Rectal smooth muscle tissue (tissue), 1 donor: ENCODE data around the gene CYP26A1.
A peak's percentile ranks its signal among the peaks of the same experiment; 100 is the strongest.

ENCODE experiments used
- H3K27ac ChIP-seq: one replicate; pipeline ENCODE4 v1.7.0; 2013; ENCODE audit warnings: low read depth, low read length, inconsistent platforms
- H3K27me3 ChIP-seq: one replicate; pipeline ENCODE4 v1.7.0; 2013; ENCODE audit warnings: low read length; ENCODE audit not compliant: control insufficient read depth, insufficient read depth
- H3K36me3 ChIP-seq: one replicate; pipeline ENCODE4 v1.7.0; 2013; ENCODE audit warnings: low read length; ENCODE audit not compliant: control insufficient read depth, insufficient read depth
- H3K4me1 ChIP-seq: one replicate; pipeline ENCODE4 v1.7.0; 2013; ENCODE audit warnings: low read length; ENCODE audit not compliant: control insufficient read depth, insufficient read depth
- H3K4me3 ChIP-seq: one replicate; pipeline ENCODE4 v1.7.0; 2013; ENCODE audit warnings: low read length
- H3K9ac ChIP-seq: one replicate; pipeline ENCODE4 v1.7.0; 2013; ENCODE audit warnings: low read length

Gene CYP26A1, protein sequence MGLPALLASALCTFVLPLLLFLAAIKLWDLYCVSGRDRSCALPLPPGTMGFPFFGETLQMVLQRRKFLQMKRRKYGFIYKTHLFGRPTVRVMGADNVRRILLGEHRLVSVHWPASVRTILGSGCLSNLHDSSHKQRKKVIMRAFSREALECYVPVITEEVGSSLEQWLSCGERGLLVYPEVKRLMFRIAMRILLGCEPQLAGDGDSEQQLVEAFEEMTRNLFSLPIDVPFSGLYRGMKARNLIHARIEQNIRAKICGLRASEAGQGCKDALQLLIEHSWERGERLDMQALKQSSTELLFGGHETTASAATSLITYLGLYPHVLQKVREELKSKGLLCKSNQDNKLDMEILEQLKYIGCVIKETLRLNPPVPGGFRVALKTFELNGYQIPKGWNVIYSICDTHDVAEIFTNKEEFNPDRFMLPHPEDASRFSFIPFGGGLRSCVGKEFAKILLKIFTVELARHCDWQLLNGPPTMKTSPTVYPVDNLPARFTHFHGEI

DNA sequence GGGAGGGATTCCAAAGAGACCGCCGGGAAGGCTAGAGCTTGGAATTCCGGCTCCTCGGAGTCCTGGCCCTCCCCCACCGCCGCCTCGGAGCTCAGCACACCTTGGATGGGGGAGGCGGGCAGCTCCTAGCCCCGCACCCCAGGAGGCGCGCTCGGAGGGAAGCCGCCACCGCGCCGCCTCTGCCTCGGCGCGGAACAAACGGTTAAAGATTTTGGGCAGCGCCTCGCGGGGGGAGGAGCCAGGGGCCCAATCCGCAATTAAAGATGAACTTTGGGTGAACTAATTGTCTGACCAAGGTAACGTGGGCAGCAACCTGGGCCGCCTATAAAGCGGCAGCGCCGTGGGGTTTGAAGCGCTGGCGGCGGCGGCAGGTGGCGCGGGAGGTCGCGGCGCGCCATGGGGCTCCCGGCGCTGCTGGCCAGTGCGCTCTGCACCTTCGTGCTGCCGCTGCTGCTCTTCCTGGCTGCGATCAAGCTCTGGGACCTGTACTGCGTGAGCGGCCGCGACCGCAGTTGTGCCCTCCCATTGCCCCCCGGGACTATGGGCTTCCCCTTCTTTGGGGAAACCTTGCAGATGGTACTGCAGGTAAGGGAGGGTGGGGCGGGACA, at the start of gene CYP26A1:
TSS of gene CYP26A1 (plus strand) at position 355 of the 608 bp plus-strand sequence. CDS start at position 397, 42 bp downstream.
- H3K36me3 ChIP-seq: no peaks in the 10 kb centered on the region
- no peak within 1 kb of the TSS for H3K27ac ChIP-seq
- H3K27me3 ChIP-seq: peaks cover 41% of the 10 kb centered on the region
- H3K9ac ChIP-seq: no peak within 1 kb of the TSS
- no peaks in the 10 kb centered on the region for H3K4me1 ChIP-seq
- peak within 1 kb of the TSS; percentile 55 for H3K4me3 ChIP-seq

- H3K27me3 ChIP-seq: no peaks in the 10 kb centered on the region
- no peak overlapping the region for H3K9ac ChIP-seq
- H3K4me3 ChIP-seq: no peak overlapping the region
- H3K4me1 ChIP-seq: peaks cover 5% of the 10 kb centered on the region
- no peaks in the 10 kb centered on the region for H3K36me3 ChIP-seq
- H3K27ac ChIP-seq: no peak overlapping the region
Measured at GRCh38 chr10:93026072-93026471, 47.6 kb upstream of the CYP26A1 start.

GRCh38 chr10:93027508-93027907, 46.2 kb upstream of the CYP26A1 start:
- no peak overlapping the region for H3K4me3 ChIP-seq
- peaks cover 5% of the 10 kb centered on the region for H3K4me1 ChIP-seq
- H3K9ac ChIP-seq: no peak overlapping the region
- no peaks in the 10 kb centered on the region for H3K36me3 ChIP-seq
- H3K27me3 ChIP-seq: no peaks in the 10 kb centered on the region
- no peak overlapping the region for H3K27ac ChIP-seq

DNA sequence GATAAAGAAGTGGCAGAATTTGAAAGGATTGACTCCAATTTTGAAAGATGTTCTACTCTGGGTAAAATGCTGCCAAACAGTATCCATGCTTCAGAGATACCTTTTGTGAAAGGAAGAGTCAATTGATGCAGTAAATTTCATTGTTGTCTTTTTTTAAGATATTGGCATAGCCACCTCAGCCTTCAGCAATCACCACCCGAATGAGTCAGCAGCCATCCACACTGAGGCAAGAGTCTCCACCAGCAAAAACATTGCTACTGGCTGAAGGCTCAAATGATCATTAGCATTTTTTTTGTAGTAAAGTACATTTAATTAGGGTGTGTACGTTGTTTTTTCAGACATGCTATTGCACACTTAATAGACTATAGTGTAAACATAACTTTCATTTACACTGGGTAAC, 44.8 kb upstream of the CYP26A1 start:
- Histone ChIP-seq H3K9ac (no peak overlapping the region), H3K27me3 (no peaks in the 10 kb centered on the region), H3K27ac (no peak overlapping the region), H3K4me3 (no peak overlapping the region), H3K4me1 (peaks cover 7% of the 10 kb centered on the region), H3K36me3 (no peaks in the 10 kb centered on the region)

DNA sequence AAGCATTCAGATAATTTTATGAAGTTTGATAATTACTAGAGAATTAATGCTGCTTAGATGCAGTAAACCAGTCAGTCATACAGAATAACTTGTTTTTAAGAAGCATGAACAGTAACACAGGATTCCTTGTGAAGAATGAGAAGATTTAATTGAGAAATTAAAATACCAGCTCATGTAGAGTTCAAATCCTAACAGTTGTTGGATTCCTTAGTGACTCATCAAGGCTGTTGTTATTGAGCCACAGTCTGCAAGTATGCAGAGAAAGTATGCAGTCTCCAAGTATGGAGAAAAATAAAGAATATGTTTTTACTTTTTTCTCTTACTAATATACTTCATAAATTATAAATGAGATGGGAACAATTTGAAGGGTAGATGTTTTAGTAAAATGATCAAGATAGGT, 43.3 kb upstream of the CYP26A1 start:
- H3K4me1 ChIP-seq: peaks cover 7% of the 10 kb centered on the region
- H3K9ac ChIP-seq: no peak overlapping the region
- H3K27ac ChIP-seq: no peak overlapping the region
- no peak overlapping the region for H3K4me3 ChIP-seq
- H3K27me3 ChIP-seq: no peaks in the 10 kb centered on the region
- H3K36me3 ChIP-seq: no peaks in the 10 kb centered on the region

- H3K4me3 ChIP-seq: no peak overlapping the region
- no peak overlapping the region for H3K9ac ChIP-seq
- no peaks in the 10 kb centered on the region for H3K36me3 ChIP-seq
- H3K27me3 ChIP-seq: no peaks in the 10 kb centered on the region
- H3K4me1 ChIP-seq: peaks cover 7% of the 10 kb centered on the region
- H3K27ac ChIP-seq: no peak overlapping the region
Measured at GRCh38 chr10:93032105-93032808, 41.4 kb upstream of the CYP26A1 start.

GRCh38 chr10:93032809-93033137, 40.9 kb upstream of the CYP26A1 start:
- Histone ChIP-seq H3K27me3 (no peaks in the 10 kb centered on the region), H3K4me3 (no peak overlapping the region), H3K27ac (no peak overlapping the region), H3K36me3 (no peaks in the 10 kb centered on the region), H3K9ac (no peak overlapping the region), H3K4me1 (peaks cover 7% of the 10 kb centered on the region)

DNA sequence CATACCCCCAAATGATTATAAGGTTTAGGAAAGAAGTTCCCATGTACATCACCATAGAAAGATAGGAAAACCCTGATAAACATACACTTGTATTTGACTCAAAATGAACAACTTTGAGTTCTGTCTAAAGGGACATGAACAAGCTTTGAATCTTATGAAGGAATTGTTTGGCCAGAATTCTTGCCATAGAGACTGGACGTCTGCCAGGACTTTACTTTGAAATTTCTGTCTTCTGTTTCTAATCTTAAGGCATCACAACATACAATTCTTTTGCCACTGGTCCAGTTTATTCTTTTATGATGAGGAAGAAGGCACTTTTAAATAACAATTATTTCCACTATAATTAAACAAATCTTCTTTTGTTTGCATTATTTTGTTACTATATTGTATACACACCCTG, 39.3 kb upstream of the CYP26A1 start:
- Histone ChIP-seq H3K4me1 (peaks cover 7% of the 10 kb centered on the region), H3K27ac (no peak overlapping the region), H3K36me3 (no peaks in the 10 kb centered on the region), H3K27me3 (no peaks in the 10 kb centered on the region), H3K9ac (no peak overlapping the region), H3K4me3 (no peak overlapping the region)

DNA sequence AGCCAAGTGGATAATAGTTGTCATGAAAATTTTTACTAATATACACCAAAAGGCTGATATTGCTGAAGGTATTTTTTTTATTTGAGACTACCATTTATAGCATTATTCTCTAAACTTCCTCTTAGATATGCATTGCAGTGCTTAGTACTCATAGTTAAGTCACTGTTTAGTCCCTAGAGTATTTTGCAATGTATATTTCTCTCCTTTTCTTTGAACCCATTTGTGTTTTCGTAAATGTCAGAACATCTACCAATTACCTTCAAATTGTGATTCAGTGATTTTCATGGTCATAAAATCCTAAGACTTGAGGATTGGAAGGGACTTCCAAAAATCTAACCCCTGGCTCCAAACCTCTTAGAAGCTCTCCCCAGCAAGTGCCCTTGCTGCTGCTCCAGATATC, 34.6 kb upstream of the CYP26A1 start:
- Histone ChIP-seq H3K9ac (no peak overlapping the region), H3K36me3 (no peaks in the 10 kb centered on the region), H3K4me1 (no peaks in the 10 kb centered on the region), H3K27me3 (no peaks in the 10 kb centered on the region), H3K4me3 (no peak overlapping the region), H3K27ac (no peak overlapping the region)

GRCh38 chr10:93039721-93040120, 34.0 kb upstream of the CYP26A1 start:
- no peak overlapping the region for H3K9ac ChIP-seq
- H3K4me3 ChIP-seq: no peak overlapping the region

DNA sequence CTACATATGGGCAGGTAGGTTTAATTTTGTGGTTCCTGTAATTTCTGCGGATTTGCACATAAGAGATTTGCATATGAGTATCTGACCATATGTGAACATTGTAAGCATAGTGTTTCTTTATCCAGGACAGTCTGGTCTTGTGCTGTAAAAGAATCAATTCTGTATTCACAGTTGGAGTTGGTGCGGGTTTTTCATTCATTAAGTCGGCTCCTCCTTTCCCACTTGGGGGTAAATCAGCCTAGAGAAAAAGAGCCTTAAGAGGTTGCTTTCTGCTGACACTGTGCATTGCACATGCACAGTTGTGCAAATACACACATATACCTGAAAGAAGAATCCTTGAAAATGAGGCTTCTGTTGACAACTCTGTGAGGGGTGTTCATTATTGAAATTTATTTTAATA, 19.2 kb upstream of the CYP26A1 start:
- no peaks in the 10 kb centered on the region for H3K36me3 ChIP-seq
- no peak overlapping the region for H3K9ac ChIP-seq
- H3K27ac ChIP-seq: no peak overlapping the region
- no peak overlapping the region for H3K4me3 ChIP-seq
- H3K4me1 ChIP-seq: no peaks in the 10 kb centered on the region
- peaks cover 2% of the 10 kb centered on the region for H3K27me3 ChIP-seq

More at GRCh38 chr10:93039721-93040120, 34.0 kb upstream of the CYP26A1 start:
- Histone ChIP-seq H3K4me1 (no peaks in the 10 kb centered on the region), H3K27ac (no peak overlapping the region), H3K27me3 (no peaks in the 10 kb centered on the region), H3K36me3 (no peaks in the 10 kb centered on the region)

GRCh38 chr10:93058139-93058538, 15.6 kb upstream of the CYP26A1 start:
- Histone ChIP-seq H3K4me1 (no peaks in the 10 kb centered on the region), H3K27me3 (peaks cover 11% of the 10 kb centered on the region), H3K36me3 (no peaks in the 10 kb centered on the region), H3K27ac (no peak overlapping the region), H3K9ac (no peak overlapping the region), H3K4me3 (no peak overlapping the region)
